Activated T-cell treated with anti-CD3 and anti-CD28 coated beads for 1 hour (primary cell): ENCODE data around the gene SPTB.
"Not testable (repeated sequence)": the region's sequence is repeated elsewhere in the genome, so short reads cannot be mapped to it uniquely, and the experiment has no call there.

Source experiments
- DNase-seq: peaks from one replicate; pipeline ENCODE4 v3.0.0-alpha.2; 2020; ENCODE audit warnings: low read depth

The SPTB gene

GRCh38 chr14:64879635-64880220, at the start of gene SPTB:
TSS of gene SPTB (minus strand) at chr14:64879907. CDS start at chr14:64823094, 56,813 bp downstream.
- peak; percentile 53 for DNase-seq

GRCh38 chr14:64929014-64929359, 49.3 kb upstream of the SPTB start:
- no peak for DNase-seq

GRCh38 chr14:64928239-64929013, 48.7 kb upstream of the SPTB start:
- DNase-seq, result no peak

GRCh38 chr14:64927031-64927430, 47.3 kb upstream of the SPTB start:
- no peak for DNase-seq

- DNase-seq, result no peak
These were observed 46.8 kb upstream of the SPTB start for GRCh38 chr14:64926398-64926995.

- DNase-seq, result no peak
These were observed 43.3 kb upstream of the SPTB start for GRCh38 chr14:64923015-64923414.

- no peak for DNase-seq
These were observed 40.8 kb upstream of the SPTB start for GRCh38 chr14:64920465-64920864.

- no peak for DNase-seq
These were observed 39.9 kb upstream of the SPTB start for GRCh38 chr14:64919618-64920017.

GRCh38 chr14:64919215-64919614, 39.5 kb upstream of the SPTB start:
- DNase-seq, result no peak

- no peak for DNase-seq
These were observed 38.5 kb upstream of the SPTB start for GRCh38 chr14:64918216-64918615.

GRCh38 chr14:64915797-64916196, 36.1 kb upstream of the SPTB start:
- no peak for DNase-seq

- no peak for DNase-seq
These were observed 35.3 kb upstream of the SPTB start for GRCh38 chr14:64915029-64915424.

GRCh38 chr14:64914237-64915028, 34.7 kb upstream of the SPTB start, which contains the start of gene CHURC1:
TSS of gene CHURC1 (plus strand) at chr14:64914455. CDS start at chr14:64914496, 41 bp downstream.
- peak; percentile 96 for DNase-seq

- DNase-seq, result not testable (repeated sequence)
These were observed 33.8 kb upstream of the SPTB start for GRCh38 chr14:64913477-64913876.

GRCh38 chr14:64912261-64912660, 32.6 kb upstream of the SPTB start:
- DNase-seq, result no peak

- no peak for DNase-seq
These were observed 31.3 kb upstream of the SPTB start for GRCh38 chr14:64910847-64911495.

GRCh38 chr14:64906022-64906421, 26.3 kb upstream of the SPTB start:
- no peak for DNase-seq

- no peak for DNase-seq
These were observed 20.3 kb upstream of the SPTB start for GRCh38 chr14:64899958-64900357.

- DNase-seq, result no peak
These were observed 12.2 kb upstream of the SPTB start for GRCh38 chr14:64891839-64892375.

GRCh38 chr14:64891173-64891838, 11.6 kb upstream of the SPTB start:
- no peak for DNase-seq

GRCh38 chr14:64889352-64889751, 9.6 kb upstream of the SPTB start:
- DNase-seq, result no peak
